Hematopoietic multipotent progenitor cell treated with erythropoietin and hydrocortisone succinate and interleukin-3 and kit ligand, for 4 days (in vitro differentiated cells): ENCODE data around the gene OSBPL6.
"Not testable (repeated sequence)": the region's sequence is repeated elsewhere in the genome, so short reads cannot be mapped to it uniquely, and the experiment has no call there.

Experiments
- DNase-seq: peaks from one replicate; pipeline ENCODE4 v3.0.0-alpha.2; 2015

The OSBPL6 gene

DNA sequence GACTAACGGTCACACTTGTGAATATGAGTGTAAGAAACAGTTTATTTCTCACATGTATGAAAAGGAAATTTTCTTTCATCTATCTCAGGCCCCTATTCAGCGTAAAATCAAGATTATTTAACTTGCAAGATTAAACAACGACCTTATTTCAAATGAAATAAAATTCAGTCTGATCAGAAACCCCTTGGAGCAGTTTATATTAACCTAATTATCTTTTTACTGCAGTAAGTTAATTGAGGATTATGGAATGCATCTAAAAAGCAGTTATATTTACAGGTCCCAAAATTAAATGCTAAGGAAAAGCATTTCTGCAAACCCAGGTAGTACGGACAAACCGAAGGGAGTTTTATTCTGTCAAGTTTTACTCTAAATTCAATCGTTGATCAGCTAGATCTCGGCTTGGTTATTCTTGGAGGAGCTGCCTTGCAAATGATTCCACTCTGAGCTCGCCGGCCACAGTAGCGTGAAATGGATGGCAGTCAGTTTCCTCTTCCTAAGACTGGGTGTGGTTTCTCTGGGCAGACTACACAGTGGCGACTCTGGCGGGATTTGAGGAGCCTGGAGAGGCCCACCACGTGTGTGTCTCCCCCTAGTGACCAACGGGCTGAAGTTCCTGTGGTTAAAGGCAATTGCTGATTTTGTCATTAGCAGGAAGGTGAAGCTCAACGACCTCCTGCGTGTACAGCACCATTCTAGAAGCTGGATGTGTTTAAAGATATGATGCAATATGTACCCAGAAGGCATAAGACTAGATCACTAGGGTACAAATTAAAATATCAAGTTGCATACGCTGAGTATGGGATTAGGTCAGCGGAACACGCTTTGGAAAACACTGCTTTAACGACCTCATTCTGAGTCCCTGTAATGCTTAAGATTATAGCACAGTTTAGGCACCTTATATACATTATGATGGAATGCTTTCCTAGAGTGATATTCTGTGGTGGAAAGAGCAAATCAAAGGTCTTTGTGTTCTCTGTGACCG, 220.2 kb downstream of the OSBPL6 start:
- peak; percentile 98 for DNase-seq

DNA sequence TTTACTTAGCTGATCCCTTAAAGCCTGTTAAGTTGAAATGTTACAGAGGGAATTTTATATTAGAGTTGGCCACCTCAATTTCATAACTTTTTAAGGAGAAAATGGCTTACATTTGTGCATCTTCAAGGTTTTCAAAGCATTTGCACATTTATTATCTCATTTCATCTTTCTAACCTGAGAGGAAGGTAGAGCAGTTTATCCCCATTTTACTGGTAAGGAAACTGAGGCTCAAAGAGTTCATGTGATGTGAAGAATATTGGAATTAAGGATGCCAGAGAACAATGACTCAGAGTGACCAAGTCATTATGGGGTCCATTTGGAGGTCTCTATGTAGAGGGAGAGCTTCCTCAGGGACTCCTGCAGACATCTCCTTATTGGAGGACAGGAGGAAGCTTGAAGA, 221.7 kb downstream of the OSBPL6 start:
- no peak for DNase-seq

DNA sequence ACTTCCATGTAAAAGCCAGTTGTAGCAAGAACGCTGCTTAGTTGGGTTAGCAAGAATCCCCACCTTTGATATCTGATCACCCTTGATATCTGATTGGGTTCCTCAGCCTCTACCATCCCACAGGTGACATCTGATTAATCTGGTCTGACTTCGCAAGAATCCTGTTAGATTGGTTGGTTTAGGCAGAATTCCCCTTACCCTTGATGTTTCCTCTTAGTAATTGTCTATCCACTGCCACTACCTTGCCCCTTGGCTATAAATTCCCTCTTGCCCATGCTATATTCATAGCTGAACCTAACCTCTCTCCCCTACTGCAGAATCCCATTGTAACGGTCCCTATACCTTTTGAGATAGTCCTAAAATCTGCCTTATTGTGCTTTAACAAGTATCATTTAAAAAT, 223.6 kb downstream of the OSBPL6 start:
- DNase-seq: no peak

DNA sequence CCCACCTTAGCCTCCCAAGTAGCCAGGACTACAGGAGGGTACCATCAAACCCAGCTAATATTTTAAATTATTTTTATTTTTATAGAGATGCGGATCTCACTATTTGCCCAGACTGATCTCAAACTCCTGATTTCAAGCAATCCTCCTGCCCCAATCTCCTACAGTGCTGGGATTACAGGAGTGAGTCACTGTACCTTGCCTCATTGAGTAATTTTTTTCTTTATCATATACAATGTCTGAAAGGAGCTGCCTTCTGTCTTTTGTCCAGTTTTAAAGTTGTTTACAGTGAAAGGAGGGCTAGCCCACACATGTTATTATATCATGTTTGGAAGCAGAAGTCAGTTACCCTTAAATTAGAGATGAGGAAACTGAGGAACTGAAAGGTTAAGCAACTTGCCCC, 224.1 kb downstream of the OSBPL6 start:
- no peak for DNase-seq

DNA sequence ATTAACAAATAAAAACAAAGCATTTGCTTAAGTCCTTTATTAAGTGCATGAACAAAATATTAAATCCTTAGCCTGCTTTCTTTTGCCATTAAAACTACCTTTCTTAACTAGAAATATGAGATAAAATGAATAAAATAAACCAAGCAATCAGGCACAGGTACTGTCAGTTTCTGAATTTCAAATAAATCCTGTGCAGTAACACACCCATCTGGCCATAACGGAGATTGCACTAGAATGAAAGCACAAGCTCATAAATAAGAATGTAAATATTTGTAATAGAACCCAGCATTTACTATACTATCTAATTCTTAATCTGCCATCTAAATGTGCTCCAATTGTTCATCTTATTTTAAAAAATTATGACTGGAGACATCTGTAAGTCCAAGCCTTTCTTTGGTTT, 224.8 kb downstream of the OSBPL6 start:
- peak; percentile 61 for DNase-seq

DNA sequence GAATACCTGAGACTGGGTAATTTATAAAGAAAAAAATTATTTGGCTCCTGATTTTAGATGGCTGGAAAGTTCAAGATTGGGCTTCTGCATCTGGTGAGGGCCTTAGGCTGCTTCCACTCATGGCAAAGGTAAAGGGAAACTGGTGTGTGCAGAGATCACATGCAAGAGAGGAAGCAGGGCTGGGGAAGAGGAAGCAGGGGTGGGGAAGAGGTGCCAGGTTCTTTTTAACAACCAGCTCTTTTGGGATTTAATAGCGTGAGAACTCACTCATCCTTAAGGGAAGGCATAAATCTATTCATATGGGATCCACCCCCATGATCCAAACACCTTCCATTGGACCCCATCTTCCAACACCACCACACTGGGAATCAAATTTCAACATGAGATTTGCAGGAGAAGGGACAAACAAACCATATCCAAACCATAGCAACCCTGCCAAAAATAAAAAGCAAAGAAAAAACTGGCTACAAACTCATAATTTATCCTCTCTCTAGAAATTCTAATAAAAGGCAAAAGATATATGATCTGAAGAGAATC, 226.2 kb downstream of the OSBPL6 start:
- DNase-seq: no peak

DNA sequence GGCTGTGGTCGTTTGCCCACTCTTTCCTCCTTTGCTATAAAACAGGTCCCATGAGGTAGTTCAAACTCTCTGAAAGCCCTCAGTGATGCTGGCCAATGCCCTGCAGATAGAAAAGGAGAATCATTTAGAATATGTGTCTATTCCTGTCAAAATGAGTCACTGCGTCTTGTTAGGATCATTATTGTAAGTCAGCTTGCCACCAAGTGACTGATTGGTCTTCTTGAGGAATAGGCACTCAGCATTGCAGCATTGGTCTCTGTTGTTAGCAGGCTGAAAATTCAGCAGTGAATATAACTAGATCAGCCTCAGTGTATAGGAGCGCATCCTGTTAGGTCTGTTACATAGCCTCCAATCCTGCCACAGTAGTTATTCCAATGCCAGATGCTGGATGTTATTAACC, 227.8 kb downstream of the OSBPL6 start:
- DNase-seq: no peak

DNA sequence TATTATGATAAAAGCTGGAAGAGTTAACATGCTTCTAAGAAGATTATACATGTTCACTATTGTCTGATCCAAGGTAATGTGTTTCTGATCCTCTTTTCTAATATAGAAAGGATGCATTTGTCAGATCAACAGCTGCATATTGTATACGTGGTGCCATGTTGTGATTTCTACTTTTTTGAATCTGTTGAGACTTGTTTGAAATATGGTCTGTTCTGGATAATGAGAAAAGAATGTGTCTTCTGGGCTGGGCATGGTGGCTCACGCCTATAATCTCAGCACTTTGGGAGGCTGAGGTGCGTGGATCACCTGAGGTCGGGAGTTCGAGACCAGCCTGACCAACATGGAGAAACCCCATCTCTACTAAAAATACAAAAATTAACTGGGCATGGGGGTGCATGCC, 229.4 kb downstream of the OSBPL6 start:
- DNase-seq: not testable (repeated sequence)

DNA sequence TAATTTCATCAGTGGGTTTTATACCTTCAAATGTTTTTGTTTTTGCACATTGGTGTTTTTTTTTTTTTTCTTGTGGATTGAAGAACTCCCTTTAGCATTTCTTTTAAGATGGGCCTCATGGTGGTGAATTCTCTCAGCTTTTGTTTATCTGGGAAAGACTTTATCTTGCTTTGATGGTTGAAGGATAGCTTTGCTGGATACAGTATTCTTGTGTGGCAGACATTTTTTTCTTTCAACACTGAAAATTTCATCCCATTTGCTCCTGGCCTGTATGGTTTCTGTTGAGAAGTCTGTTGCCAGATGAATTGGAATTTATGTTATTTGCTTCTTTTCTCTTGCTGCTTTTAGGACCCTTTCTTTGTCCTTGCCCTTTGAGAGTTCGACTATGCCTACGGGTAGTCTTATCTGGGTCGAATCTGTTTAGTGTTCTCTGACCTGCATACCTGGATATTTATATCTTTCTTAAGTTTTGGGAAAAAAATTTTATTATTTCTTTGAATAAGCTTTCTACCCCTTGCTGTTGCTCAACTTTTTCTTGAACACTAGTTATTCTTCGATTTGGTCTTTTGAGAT, 231.0 kb downstream of the OSBPL6 start:
- no peak for DNase-seq

DNA sequence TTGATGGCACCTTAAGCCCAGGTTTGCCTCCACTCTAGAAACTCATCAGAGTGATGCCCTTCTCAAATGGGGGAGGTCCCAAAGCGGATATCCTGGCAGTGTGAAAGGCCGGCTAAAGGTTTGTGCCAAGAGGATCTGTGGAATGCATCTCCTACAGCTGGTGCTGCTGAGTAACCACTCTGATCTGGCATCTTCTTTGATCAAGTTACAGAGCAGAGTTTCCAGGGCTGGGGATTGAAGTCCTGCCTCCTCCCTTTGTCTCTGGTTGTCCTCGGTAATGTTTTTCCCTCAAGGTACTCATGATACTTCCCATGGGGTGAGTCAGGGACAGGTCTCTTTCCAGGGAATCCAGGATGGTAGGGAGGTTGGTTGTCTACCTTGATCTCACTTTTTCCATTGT, 232.1 kb downstream of the OSBPL6 start:
- no peak for DNase-seq

DNA sequence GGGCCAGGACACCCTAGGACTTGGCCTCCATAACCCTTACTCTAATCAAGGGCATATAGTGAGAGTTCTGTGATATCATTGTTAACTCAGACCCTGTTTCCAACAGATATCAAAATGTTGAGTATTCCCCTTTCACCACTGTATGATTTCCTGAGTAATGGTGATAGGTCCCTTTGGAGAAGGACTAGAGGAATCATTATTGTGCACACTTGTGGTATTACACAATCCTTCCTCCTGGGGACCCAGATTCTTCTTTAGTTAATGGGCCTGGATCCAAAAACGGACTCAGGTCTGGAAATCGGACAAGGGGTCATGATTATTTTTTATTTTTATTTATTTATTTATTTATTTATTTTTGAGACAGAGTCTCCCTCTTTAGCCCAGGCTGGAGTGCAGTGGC, 233.1 kb downstream of the OSBPL6 start:
- DNase-seq: no peak

DNA sequence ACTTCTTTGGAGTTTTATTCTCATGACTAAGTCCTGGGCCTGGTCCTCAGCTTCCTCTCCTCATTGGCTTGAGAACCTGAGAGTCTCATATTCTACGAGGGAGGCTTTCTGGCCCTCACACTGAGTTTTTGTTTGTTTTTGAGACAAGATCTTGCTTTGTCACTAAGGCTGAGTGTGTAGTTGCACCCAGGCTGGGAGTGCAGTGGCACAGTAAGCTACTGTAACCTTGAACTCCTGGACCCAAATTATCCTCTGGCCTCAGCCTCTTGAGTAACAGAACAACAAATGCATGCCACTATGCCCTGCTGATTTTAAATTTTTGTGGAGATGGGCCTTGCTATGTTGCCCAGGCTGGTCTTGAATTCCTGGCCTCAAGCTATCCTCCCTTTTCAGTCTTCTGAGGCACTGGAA, 234.1 kb downstream of the OSBPL6 start:
- no peak for DNase-seq

DNA sequence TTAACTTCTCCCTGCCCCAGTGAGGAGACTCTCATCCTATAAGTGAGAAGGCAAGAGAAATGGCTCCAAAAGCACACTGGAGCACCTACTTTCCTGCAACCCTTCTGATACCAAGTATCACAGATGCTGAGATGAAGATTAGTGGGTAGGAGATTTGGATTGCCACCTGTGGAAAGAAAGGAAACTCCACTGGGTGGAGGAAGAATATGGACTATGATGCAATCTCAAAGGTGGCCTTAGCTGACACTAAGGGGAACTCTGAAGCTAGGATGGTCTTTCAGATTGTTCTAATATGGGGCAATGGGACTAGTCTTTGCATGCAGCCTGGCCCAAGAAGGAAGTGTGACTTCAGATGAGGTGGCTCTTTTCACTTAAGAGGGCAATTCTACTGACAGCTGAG, 235.0 kb downstream of the OSBPL6 start:
- no peak for DNase-seq

DNA sequence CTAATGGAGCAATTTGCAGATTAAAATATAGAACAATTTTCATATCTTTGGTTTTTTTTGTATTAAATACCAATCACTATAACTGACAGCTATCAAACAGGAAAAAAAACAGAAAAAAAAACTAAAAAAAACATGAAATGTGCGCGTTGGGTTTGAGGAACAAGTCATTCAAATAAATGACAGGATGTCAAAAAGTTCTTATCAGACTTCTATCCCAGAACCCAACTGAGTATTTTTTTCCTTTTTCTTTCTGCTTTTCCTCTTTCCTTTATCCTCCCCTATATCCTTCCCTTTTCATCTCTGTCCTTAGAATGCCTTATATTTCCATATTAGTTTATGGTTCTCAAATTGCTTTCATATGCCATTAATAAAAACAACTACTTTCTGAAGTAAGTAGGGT, 242.3 kb downstream of the OSBPL6 start:
- DNase-seq: no peak

DNA sequence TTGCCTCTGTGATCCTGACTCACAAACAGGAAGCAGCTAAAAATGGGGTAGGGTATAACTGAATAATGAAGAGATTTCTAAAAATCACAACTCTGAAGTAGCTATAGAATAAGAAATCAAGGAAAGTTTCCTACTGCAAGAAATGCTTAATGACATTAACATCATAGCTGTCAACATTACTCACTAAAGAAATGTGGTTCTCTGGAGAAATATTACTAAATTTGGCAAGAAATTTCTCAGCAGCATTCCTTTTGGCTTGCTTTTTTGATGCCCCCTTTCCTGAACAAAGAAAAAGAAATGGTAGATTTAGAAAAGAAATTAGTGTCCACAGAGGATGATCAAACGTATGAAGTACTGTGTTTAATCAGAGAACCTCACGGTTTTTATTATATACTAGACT, 247.1 kb downstream of the OSBPL6 start:
- no peak for DNase-seq

DNA sequence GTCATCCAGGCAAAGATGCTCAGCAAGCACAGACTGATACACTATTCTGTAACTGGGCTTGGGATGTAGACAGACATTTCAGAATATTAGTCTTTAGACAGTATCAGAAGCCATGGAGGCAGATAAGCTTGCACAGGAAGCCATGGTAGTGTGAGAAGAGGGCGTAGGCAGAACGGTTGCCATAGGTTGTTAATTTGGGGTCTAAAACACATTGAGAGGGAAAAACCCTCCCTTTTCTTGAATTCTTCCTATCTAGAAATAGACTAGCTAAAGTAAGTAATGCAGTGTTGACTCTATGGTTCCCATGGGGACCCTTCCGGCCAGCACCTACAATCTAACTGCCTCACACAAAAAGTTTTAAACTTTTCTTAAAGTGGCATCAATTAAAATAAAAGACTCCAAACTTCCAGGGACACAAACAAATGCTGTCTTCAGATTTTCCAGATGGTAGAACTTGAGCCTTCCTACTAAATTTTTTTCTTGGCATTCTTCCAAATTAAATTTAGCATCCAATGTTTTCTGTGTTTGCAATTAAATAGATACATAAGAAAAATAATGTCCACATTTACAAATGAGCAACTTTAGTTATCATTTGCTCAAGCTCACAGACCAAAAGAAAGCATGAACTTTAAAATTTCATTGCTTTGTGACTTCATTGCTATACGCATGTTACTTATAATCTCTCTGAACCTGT, 254.8 kb downstream of the OSBPL6 start:
- DNase-seq: peak; percentile 17

DNA sequence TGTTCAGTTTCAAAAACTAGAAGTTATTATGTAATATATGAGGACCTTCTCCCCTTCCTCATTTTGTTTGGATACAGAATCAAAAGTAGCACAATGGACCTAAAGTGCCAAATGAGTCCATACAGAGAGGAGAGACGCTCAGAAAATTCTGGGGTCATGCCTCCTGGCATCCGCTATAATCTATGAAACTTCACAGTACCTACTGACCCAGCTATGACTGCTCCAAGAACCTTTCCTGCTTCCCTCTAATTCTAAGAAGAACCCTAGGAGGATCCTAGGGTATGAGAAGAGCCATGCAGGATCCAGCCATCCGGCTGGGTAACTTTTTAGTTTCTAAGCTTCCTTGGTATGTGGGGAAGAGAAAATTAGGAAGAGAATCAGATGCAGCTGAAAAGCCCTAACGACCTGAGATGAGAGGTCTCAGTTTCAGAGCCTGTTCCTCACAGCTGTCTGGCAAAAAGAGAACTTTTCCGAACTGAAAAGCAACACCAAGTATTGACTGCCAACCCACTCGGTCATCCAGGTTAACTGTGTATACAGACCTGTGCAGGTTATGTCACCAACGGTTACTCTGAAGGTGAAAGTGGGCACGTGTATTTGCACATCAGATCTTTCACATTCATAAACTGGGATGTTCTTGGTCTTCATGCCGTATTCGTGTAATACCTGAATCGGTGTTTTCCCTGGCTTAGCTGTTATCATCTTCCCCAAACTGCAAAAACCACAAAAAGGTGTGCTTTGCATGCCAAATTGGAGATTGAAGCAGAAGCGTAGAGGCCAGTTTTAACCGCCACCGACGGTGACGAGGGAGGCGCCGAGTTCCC, 255.6 kb downstream of the OSBPL6 start:
- DNase-seq: peak; percentile 22

DNA sequence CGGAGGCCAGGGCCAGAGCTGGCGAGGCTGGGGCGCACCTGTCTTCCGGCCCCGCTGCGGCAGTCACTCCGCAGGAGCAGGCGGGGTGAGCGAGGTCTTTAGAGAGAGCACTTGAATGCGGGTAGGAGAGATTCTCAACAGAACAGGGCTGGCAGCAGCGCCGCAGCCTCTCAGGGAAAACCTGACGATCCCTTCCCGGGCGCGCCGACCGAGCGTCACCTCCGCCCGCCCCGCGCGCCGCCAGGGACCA, 256.1 kb downstream of the OSBPL6 start:
- DNase-seq: no peak

DNA sequence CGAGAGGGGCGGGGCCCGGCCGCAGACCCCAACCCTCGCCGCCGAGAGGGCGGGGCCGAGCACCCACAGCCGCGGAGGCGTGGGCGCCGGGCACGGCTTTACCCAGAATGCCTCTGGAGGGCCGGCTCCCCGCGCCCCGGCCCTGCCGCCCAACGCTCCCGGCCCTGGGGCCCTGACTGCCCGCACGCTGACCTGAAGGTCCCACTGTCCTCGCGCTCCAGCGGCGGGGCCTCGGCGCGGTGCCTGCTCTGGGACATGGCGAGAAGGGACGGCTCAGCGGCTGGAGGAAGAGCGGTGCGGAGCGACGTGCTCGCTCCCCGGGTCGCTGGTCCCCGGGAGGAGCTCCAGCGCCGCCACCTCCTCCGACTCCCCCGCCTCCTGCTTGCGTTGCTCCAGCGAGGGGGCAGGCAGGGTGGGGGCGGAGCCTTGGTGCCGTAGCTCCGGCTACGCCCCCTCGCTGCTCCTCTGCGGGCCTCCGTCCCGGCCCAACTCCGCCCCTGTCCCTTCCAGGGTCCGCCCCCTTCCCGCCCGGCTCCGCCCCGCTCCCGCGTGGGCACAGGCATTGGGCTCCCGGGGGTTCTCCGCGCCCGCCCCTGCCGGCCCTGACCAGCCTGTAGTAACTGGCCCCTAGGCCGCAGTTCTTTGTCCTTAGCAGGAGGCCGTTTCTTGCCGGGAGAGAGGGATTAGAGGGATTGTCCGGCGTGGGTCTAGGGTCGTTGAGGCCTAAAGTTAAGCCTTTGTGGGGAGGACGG, 256.6 kb downstream of the OSBPL6 start, which contains the start of the genes PJVK and PRKRA:
TSS of gene PJVK (plus strand) at position 605 of the 752 bp plus-strand sequence. CDS start 2,032 bp downstream, outside the sequence.
TSS of gene PRKRA (minus strand) at position 402 of the 752 bp plus-strand sequence. CDS start at position 257, 145 bp downstream.
- DNase-seq: peak; percentile 98

DNA sequence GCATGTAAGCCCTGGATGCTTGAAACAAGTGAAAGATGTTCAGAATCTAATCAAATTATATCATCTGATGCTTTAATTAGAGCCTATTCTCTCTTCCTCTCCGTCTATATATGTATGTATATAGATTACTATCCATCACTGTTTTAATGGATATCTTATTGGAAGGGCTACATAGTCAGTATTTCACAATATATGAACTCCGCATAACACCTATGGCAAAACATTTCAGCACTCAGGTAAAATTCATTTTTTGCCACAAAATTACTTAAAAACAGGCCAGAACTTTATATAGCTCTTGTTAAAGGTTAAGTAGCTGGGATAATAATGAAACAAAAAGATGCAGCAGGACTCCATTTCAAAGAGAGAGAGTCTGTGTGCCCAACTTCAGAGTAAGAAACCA, 258.0 kb downstream of the OSBPL6 start:
- no peak for DNase-seq
